Heart right ventricle (tissue), 16 donors: Measurements from ENCODE around the gene PCSK5. TPM values are rescaled to one million over a fixed set of nuclear protein-coding genes. Genes with fewer than 3 reads are reported as not detected.

Experiments used
- ATAC-seq, 8 donors: fragments of 200-7000 bp; cut with Tn5 transposase; one replicate each; pipeline ENCODE4 v1.9.1; 2020; ENCODE audit warnings: mild to moderate bottlenecking in 8 of 8, moderate library complexity in 8 of 8, moderate number of reproducible peaks in 1 of 8
- DNase-seq, 2 donors: peaks; one replicate each; pipeline ENCODE4 v3.0.0-alpha.2; 2020
- H3K27ac ChIP-seq, 10 donors: fragments of 200-600 bp; sonication (generic) in 2 of 10; one replicate each; pipeline versions ENCODE4 v1.5.0 to v1.8.0; 2020 to 2022; ENCODE audit warnings: mild to moderate bottlenecking in 3 of 10
- H3K27me3 ChIP-seq, 7 donors: fragments of 200-600 bp; one replicate each; pipeline ENCODE4 v1.8.0; 2021 to 2022; ENCODE audit warnings: mild to moderate bottlenecking in 2 of 7
- H3K36me3 ChIP-seq, 9 donors: fragments of 200-600 bp; sonication (generic) in 1 of 9; one replicate each; pipeline versions ENCODE4 v1.5.0 to v1.8.0; 2020 to 2022; ENCODE audit warnings: mild to moderate bottlenecking in 2 of 9
- H3K4me1 ChIP-seq, 9 donors: fragments of 200-600 bp; sonication (generic) in 1 of 9; one replicate each; pipeline versions ENCODE4 v1.5.0 to v1.8.0; 2020 to 2022; ENCODE audit warnings: mild to moderate bottlenecking in 4 of 9
- H3K4me3 ChIP-seq, 10 donors: fragments of 200-600 bp; sonication (generic) in 2 of 10; one replicate each; pipeline versions ENCODE4 v1.5.0 to v1.8.0; 2020 to 2022; ENCODE audit warnings: mild to moderate bottlenecking in 7 of 10, moderate library complexity in 2 of 10
- H3K9me3 ChIP-seq, 11 donors: fragments of 200-600 bp in 10 of 11; sonication (generic) in 2 of 11; one replicate each; pipeline versions ENCODE4 v1.5.0 to v1.8.0; 2013 to 2022; ENCODE audit warnings: mild to moderate bottlenecking in 2 of 11, control low read depth in 1 of 11, moderate library complexity in 1 of 11
- WGBS, 2 donors: extraction: QIAGEN DNeasy Blood & Tissue Kit; methylation state at CpG; one replicate each; pipeline ENCODE4 v1.1.7; 2013; ENCODE audit warnings: inconsistent platforms in 1 of 2; 5-methylcytosine and 5-hydroxymethylcytosine counted together
- intact Hi-C, 10 donors: fragments of 100-400 bp; cut with DNase I; formaldehyde crosslinking; loops; one replicate each; pipeline versions ENCODE4 v1.11.1 to v1.14.2; 2022
- polyA plus RNA-seq, 2 donors: library from polyadenylated mRNA; stranded (reverse); fragments of 200-250 nt; gene quantifications; one replicate each; pipeline ENCODE4 v1.2.3, GENCODE V29; 2013
- total RNA-seq, 10 donors: library from RNA; stranded (reverse); fragmentation: NEBNext Ultra II Directional in 3 of 10; extraction: Animal tissue kit (Norgen Biotek cat#: 25700) in 3 of 10; gene quantifications; one replicate each; pipeline versions ENCODE4 v1.2.1 to v1.2.4, GENCODE V29; 2021 to 2023
- TF ChIP-seq, protein P1 (sequence below), 9 donors: fragments of 200-600 bp; sonication (generic) in 2 of 9; IDR thresholded peaks; one replicate each; pipeline versions ENCODE4 v1.5.0 to v1.8.0; 2021 to 2022; ENCODE audit warnings: antibody characterized with exemption in 9 of 9, mild to moderate bottlenecking in 5 of 9, moderate library complexity in 1 of 9
- donor health status: Arrhythmogenic right ventricular cardiomyopathy.
- donor health status: ischemic (EF 13 %, LVEDD 7.1; RV severe dilation, severe dysfunction).
- donor health status: healthy with polysubstance abuse.
- donor health status: DM: no; HTN: yes; CAD: no.
- donor health status: DM: no; HTN: no; CAD: no.
- donor health status: ischemic (EF 25% LVEDD 6.9; RV normal size, moderate dysfunction).
- donor health status: ischemic (EF 25% LVEDD 5.7; RV mildly dilated, moderate dysfunction).
- donor health status: healthy.
- donor health status: DM: yes; HTN: yes; CAD: no.
- donor health status: Ischemic cardiomyopathy.
- donor health status: ischemic (EF 35%, LVEDD 5.7; RV mildly dilated, moderate dysfunction).
- donor health status: nonischemic (EF 11% LVEDD 7.7; RV severe dilation, severe dysfunction).
- donor health status: DM: yes; HTN: yes; CAD: no.
- donor health status: PGD.
- donor health status: ischemic (EF 29% LVEDD 5.4; RV normal size, mild dysfunction).
- donor health status: nonischemic (EF 23%, LVEDD 6.1; RV moderate dilation, normal function).

The PCSK5 gene
- total and polyA plus RNA-seq, 12 donors, result 1.8 to 8.3 (median 5.7) TPM

GRCh38 chr9:76310577-76310976 is 420.1 kb downstream of the PCSK5 start:
- H3K4me3 ChIP-seq, result no peak overlapping the region
- no peaks in the 10 kb centered on the region for H3K9me3 ChIP-seq
- TF ChIP-seq, protein P1, sequence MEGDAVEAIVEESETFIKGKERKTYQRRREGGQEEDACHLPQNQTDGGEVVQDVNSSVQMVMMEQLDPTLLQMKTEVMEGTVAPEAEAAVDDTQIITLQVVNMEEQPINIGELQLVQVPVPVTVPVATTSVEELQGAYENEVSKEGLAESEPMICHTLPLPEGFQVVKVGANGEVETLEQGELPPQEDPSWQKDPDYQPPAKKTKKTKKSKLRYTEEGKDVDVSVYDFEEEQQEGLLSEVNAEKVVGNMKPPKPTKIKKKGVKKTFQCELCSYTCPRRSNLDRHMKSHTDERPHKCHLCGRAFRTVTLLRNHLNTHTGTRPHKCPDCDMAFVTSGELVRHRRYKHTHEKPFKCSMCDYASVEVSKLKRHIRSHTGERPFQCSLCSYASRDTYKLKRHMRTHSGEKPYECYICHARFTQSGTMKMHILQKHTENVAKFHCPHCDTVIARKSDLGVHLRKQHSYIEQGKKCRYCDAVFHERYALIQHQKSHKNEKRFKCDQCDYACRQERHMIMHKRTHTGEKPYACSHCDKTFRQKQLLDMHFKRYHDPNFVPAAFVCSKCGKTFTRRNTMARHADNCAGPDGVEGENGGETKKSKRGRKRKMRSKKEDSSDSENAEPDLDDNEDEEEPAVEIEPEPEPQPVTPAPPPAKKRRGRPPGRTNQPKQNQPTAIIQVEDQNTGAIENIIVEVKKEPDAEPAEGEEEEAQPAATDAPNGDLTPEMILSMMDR (IDR thresholded peaks at IDR 0.05), result no peak
- H3K4me1 ChIP-seq, result no peaks in the 10 kb centered on the region
- intact Hi-C loops, result no loop called here
- H3K27ac ChIP-seq, result no peak overlapping the region
- H3K27me3 ChIP-seq, result peaks cover 0 to 14% (median 0%) of the 10 kb centered on the region in 7 donors
- DNase-seq (no peak), ATAC-seq (no peak)
- 87 to 90% methylated on average over 7 of the region's 7 CpGs for WGBS, 2 donors
- H3K36me3 ChIP-seq, result no peaks in the 10 kb centered on the region

- 92 to 95% methylated on average over 5 of the region's 5 CpGs for WGBS, 2 donors
- Histone ChIP-seq H3K36me3 (no peaks in the 10 kb centered on the region), H3K4me1 (no peaks in the 10 kb centered on the region), H3K4me3 (no peak overlapping the region), H3K9me3 (no peaks in the 10 kb centered on the region), H3K27me3 (peaks cover 0 to 14% (median 0%) of the 10 kb centered on the region in 7 donors), H3K27ac (no peak overlapping the region)
- DNase-seq (no peak), ATAC-seq (no peak)
- TF ChIP-seq, protein P1 (IDR thresholded peaks at IDR 0.05), result no peak
- intact Hi-C loops, result no loop called here
Observed at GRCh38 chr9:76310991-76311390, 420.5 kb downstream of the PCSK5 start.

- intact Hi-C loops, result no loop called here
- Histone ChIP-seq H3K9me3 (no peaks in the 10 kb centered on the region), H3K4me3 (no peak overlapping the region), H3K27ac (no peak overlapping the region), H3K4me1 (no peaks in the 10 kb centered on the region), H3K36me3 (no peaks in the 10 kb centered on the region), H3K27me3 (peaks cover 0 to 14% (median 0%) of the 10 kb centered on the region in 7 donors)
- no peak for ATAC-seq
- TF ChIP-seq, protein P1 (IDR thresholded peaks at IDR 0.05), result no peak
- DNase-seq, result no peak
- 85 to 87% methylated on average over 5 of the region's 5 CpGs for WGBS, 2 donors
Observed at GRCh38 chr9:76311537-76311936, 421.1 kb downstream of the PCSK5 start.

- Histone ChIP-seq H3K4me1 (no peaks in the 10 kb centered on the region), H3K4me3 (no peak overlapping the region), H3K27me3 (peaks cover 0 to 4% (median 0%) of the 10 kb centered on the region in 7 donors), H3K36me3 (no peaks in the 10 kb centered on the region), H3K9me3 (no peaks in the 10 kb centered on the region), H3K27ac (no peak overlapping the region)
- no peak for ATAC-seq
- intact Hi-C loops, result no loop called here
- TF ChIP-seq, protein P1 (IDR thresholded peaks at IDR 0.05), result no peak
- no peak for DNase-seq
- 83 to 87% methylated on average over 2 of the region's 2 CpGs for WGBS, 2 donors
Observed at GRCh38 chr9:76313771-76314170, 423.3 kb downstream of the PCSK5 start.
